T-helper 1 cell treated with Interleukin-12 subunit alpha and Interleukin-12 subunit beta and Interleukin-4 antibody, amounts not matched to agents 30 μg/mL and 1 μg/mL, for 36 hours (primary cell): ENCODE results near the gene MAB21L1.

Experiments
- H3K27ac Mint-ChIP-seq: one replicate; pipeline ENCODE4 v1.8.0; 2021; ENCODE audit warnings: mild to moderate bottlenecking, mixed read lengths
- H3K27me3 Mint-ChIP-seq: one replicate; pipeline ENCODE4 v1.8.0; 2021; ENCODE audit warnings: low read depth, mixed read lengths
- H3K36me3 Mint-ChIP-seq: one replicate; pipeline ENCODE4 v1.8.0; 2021; ENCODE audit warnings: low read depth, mixed read lengths
- H3K4me1 Mint-ChIP-seq: one replicate; pipeline ENCODE4 v1.8.0; 2021; ENCODE audit warnings: low read depth, mixed read lengths
- H3K4me3 Mint-ChIP-seq: one replicate; pipeline ENCODE4 v1.8.0; 2021; ENCODE audit warnings: mild to moderate bottlenecking, moderate library complexity, mixed read lengths
- H3K9me3 Mint-ChIP-seq: one replicate; pipeline ENCODE4 v1.8.0; 2021; ENCODE audit warnings: mixed read lengths

The MAB21L1 gene

DNA sequence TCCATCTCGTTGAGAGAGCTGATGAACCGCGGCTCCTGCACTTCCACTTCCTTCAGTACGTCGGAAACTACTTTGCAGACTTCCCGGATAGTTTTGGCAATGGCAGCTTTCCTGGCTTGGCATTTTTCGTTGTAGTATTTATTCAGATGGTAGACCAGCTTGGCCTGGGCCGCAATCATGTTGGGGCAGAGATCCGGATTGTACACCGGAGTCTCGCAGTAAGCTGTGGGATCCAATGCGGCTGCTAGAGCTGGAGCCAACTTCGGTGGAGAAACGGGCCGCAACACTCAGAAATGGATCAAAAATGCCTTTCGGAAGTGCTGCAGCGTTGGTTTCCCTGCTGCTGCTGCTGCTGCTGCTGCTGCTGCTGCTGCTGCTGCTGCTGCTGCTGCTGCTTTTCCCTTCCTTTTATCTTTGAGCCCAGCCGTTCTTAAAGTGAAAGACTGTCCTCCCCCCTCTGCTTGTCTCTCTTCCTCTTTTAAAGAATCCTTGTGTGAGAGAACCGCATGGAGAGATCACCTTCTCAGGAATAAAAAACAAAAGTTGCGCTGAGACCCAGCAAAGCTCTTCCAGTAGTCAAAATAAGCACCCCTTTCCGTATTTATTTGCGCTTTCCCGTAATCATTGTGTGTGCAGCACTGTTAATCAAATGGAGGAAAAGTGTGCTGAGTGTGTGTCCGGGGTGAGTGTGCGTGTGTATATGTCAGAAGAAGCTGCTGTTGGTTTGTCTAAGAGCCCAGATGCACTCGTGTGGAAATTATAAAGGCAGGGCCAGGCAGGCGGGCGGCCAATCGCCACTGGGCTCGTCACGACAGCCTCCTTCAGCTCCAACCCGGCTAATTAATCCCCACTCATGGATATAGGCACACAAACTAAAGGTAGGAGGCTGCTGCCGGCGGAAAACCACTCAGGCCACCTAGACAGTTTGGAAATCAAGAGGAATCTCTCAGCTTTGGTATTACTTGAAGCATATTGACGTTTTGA is at the start of gene MAB21L1:
Gene MAB21L1 (minus strand): TSS at position 730 of the 984 bp plus-strand sequence. CDS start 551 bp downstream, at position 179.
- H3K4me1 Mint-ChIP-seq: peaks cover 20% of the 10 kb centered on the region
- peak within 1 kb of the TSS; percentile 84 for H3K4me3 Mint-ChIP-seq
- peak within 1 kb of the TSS; percentile 57 for H3K27ac Mint-ChIP-seq
- H3K9me3 Mint-ChIP-seq: peaks cover 3% of the 10 kb centered on the region
- no peaks in the 10 kb centered on the region for H3K36me3 Mint-ChIP-seq
- H3K27me3 Mint-ChIP-seq: peaks cover 82% of the 10 kb centered on the region

DNA sequence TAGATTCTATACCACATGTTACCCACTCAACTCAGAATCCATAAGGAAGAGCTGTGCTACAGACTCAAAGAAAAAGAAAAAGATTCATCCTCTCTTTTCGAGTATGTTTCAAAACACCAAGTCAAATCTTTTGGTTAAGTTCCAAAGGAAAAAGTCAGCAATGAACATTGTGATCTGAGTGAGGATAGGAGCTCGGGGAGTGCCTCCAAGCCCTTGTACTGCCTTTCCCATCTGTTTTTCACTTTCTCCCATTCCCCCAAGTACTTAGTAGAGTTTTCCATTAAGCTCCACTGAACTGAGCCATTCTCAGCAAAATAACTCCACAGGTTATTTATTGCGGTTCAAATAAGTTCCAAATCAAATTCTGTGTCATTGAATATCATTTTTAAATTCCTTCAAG is 47.7 kb upstream of the MAB21L1 start:
- Mint-ChIP-seq H3K36me3 (no peaks in the 10 kb centered on the region), H3K4me3 (no peak overlapping the region), H3K4me1 (no peaks in the 10 kb centered on the region), H3K27me3 (no peaks in the 10 kb centered on the region), H3K27ac (no peak overlapping the region), H3K9me3 (no peaks in the 10 kb centered on the region)

DNA sequence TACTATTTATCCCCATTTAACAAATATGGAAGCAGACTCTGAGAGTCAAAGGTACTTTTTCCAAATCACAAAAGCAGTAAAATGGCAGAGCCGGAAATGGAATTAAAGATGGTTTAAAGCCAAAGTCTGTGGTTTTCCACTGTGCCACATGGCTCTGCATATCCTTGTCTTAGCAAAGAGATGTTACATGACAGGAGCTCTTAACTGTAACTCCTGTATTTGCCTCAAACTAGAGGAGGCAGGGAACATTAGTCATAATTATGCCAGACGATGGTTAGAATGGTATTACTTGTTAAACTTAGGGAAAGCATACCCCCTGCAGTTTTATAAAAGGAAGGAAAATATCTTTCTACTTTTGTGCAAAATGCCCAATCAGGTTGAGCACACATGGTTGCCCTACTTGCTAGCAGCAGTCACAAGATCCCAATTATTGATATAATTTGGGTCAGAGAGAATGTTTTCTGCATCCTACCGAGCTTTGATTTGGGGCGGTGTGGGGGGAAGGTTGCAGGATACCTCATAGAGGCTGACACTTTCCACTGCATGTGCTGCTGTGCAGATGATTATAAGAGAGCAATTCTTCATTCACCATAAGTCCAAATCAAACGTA is 42.0 kb upstream of the MAB21L1 start:
- Mint-ChIP-seq H3K4me3 (no peak overlapping the region), H3K9me3 (no peaks in the 10 kb centered on the region), H3K4me1 (no peaks in the 10 kb centered on the region), H3K27me3 (no peaks in the 10 kb centered on the region), H3K36me3 (no peaks in the 10 kb centered on the region), H3K27ac (no peak overlapping the region)

DNA sequence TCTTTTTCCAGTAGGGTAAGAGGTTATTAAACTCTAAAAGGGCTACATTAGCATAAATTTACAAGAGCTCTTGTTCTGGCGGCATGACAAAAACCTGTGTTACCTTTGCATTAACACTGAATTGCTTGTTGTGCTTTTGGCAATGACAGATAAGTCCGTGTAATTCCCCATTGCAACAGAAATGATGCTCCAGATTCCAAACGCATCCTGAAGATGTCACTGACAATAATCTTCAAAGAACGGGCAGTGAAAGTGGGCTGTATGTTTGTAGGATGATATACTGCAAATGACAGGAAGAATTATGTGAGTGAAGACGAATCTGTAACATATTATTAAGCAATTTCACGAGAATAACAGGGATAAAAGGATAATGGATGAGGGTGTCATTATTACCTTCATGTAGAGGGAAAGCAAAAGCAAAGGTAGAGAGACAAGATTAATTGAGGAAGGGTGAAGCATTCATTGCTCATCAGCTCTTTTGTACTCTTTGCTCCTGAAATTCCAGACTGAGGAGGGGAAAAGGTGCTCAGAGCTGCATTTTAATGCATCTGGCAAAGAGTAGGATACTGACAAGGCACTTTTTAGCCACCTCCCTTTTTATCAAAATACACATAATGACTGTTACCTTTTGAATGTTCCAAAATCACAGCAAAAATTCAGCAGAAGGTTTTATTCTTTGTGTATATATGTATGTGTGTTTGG is 38.5 kb upstream of the MAB21L1 start:
- no peak overlapping the region for H3K27ac Mint-ChIP-seq
- no peaks in the 10 kb centered on the region for H3K36me3 Mint-ChIP-seq
- no peaks in the 10 kb centered on the region for H3K4me1 Mint-ChIP-seq
- H3K27me3 Mint-ChIP-seq: no peaks in the 10 kb centered on the region
- no peaks in the 10 kb centered on the region for H3K9me3 Mint-ChIP-seq
- no peak overlapping the region for H3K4me3 Mint-ChIP-seq

DNA sequence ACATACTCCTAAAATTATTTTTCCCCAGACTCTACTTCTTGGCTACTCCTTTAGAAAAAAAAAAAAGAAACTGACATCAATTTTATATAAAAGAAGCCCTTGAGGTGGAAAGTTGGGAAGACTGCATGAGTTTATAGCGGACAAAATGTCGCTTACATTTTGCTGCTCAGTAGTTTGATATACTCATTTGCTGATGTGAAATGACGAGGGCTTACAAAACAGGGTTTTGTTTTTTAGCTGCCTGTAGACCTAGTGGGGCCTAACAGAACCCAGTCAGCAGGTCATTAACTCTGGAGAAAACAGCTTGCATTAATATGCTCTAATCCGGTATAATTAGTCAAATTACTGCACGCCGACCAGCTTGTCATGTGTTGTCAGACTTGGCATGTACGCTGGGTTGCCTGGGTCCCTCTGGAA is 37.6 kb upstream of the MAB21L1 start:
- Mint-ChIP-seq H3K27ac (no peak overlapping the region), H3K4me1 (no peaks in the 10 kb centered on the region), H3K36me3 (no peaks in the 10 kb centered on the region), H3K4me3 (no peak overlapping the region), H3K9me3 (no peaks in the 10 kb centered on the region), H3K27me3 (no peaks in the 10 kb centered on the region)

DNA sequence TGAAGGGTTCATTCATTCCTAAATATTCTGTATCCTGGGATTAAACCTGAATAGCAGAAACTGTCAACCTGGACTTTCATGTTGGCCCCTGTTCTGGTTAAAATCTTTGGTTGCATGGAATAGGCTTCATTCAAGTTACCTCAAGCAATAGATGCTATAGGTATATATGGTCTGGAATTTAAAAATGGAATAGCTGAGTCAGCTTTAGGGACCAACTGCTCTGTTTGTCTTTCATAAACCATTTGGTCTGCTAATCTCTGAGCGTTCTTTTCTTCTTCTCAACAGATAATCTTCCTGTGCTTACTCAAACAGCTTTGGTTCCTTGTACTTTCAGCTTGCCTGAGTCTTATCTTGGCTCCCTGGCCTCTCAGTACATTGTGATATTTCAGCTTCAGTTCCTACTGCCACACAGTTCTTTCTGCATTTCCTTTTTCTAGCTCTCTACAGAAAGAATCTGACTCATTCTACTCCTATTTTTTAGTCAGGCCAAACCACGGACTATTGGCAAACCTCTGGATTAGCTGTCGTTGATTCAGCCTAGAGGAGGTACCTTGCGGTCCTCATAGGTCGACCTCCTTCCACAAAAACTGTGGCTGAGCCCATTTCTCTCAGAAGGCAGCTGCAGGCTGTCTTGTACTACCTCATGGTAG is 35.9 kb upstream of the MAB21L1 start:
- Mint-ChIP-seq H3K27me3 (no peaks in the 10 kb centered on the region), H3K4me3 (no peak overlapping the region), H3K27ac (no peak overlapping the region), H3K4me1 (no peaks in the 10 kb centered on the region), H3K36me3 (no peaks in the 10 kb centered on the region), H3K9me3 (no peaks in the 10 kb centered on the region)

DNA sequence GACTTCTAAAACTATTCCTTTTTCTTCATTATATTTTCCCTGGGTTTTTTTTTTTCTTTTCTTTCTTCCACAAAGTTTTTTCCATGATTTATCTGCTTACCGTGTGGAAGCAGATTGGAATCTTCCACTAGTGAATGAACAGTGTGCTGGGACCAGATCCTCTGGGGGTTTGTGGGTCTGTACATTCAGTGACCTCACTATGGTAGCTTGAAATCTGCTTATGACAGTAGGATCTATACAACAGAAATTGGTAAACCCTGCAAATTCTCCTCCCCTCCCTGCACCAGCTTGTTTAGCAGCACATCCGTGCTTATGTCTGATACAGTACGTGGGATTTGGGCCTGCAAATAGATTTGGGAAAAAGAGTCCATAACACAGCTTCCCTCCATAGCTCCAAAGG is 26.0 kb upstream of the MAB21L1 start:
- Mint-ChIP-seq H3K36me3 (no peaks in the 10 kb centered on the region), H3K9me3 (no peaks in the 10 kb centered on the region), H3K27me3 (no peaks in the 10 kb centered on the region), H3K4me1 (no peaks in the 10 kb centered on the region), H3K4me3 (no peak overlapping the region), H3K27ac (no peak overlapping the region)

DNA sequence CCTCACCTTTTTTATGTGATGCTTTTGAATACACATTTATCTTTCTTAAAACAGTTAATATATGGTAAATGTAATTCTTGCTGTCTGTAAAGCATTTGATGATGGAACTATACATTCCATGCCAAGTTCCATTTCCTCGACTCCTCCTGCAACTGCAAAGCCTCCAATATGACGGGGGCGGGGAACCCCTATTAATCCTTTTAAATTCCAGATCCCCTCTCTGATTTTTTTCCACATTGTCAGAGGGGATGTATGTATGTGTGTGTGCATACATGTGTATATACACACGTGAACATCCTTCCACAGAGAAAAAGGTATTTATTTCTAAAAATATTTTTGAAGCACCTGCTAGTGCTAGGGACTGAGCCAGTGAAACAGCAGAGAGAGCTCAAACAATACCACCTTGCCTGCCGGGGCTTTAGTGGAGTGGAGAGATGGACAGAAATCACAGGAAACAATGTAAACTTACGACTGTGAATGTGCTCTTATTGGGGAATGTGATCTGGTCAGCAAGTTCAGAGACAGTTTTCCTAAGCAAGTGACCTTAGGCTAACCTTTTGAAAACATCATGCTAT is 25.3 kb upstream of the MAB21L1 start:
- no peaks in the 10 kb centered on the region for H3K36me3 Mint-ChIP-seq
- no peak overlapping the region for H3K27ac Mint-ChIP-seq
- H3K27me3 Mint-ChIP-seq: no peaks in the 10 kb centered on the region
- H3K4me1 Mint-ChIP-seq: no peaks in the 10 kb centered on the region
- H3K9me3 Mint-ChIP-seq: no peaks in the 10 kb centered on the region
- no peak overlapping the region for H3K4me3 Mint-ChIP-seq

DNA sequence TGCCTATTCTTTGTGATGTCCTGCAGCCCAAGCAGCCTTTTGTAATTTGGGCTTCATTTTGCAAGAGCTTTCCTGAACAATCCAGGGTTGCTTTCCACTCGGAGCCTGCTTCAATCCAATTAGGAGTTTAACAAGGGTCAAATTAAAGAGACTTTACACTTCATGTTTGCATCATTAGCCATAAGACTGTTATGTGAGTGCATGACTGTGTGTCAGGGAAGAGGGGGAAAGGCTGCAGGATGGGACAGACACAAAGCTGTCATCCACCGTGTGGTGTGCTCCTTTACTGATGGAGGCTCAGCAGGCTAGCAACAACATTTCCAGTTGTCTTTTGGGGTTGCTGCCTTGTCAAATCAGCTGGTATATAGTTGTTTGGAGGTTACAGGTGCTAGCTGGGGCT is 23.7 kb upstream of the MAB21L1 start:
- H3K4me1 Mint-ChIP-seq: no peaks in the 10 kb centered on the region
- no peaks in the 10 kb centered on the region for H3K36me3 Mint-ChIP-seq
- H3K27me3 Mint-ChIP-seq: no peaks in the 10 kb centered on the region
- no peak overlapping the region for H3K27ac Mint-ChIP-seq
- no peaks in the 10 kb centered on the region for H3K9me3 Mint-ChIP-seq
- no peak overlapping the region for H3K4me3 Mint-ChIP-seq

DNA sequence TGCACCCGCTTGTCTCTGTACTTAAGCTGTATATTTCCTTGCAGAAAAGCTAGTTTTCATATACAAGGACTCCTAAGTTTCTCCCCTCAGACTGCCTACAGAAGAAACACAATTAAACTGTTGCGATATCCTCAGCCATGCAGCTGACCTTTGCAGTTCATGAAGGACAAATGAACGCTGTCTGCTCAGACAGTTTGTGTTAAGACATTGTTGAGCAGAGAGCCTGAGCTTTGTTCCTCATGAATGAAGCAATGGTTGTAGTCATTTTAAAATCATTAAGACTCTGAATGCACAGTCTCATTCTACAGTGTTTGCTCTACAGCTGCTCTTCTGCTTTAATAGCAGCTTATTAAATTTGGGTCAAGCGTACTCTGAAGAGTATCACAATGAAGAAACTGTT is 23.2 kb upstream of the MAB21L1 start:
- no peak overlapping the region for H3K4me3 Mint-ChIP-seq
- no peak overlapping the region for H3K27ac Mint-ChIP-seq
- no peaks in the 10 kb centered on the region for H3K36me3 Mint-ChIP-seq
- H3K27me3 Mint-ChIP-seq: no peaks in the 10 kb centered on the region
- no peaks in the 10 kb centered on the region for H3K4me1 Mint-ChIP-seq
- no peaks in the 10 kb centered on the region for H3K9me3 Mint-ChIP-seq

DNA sequence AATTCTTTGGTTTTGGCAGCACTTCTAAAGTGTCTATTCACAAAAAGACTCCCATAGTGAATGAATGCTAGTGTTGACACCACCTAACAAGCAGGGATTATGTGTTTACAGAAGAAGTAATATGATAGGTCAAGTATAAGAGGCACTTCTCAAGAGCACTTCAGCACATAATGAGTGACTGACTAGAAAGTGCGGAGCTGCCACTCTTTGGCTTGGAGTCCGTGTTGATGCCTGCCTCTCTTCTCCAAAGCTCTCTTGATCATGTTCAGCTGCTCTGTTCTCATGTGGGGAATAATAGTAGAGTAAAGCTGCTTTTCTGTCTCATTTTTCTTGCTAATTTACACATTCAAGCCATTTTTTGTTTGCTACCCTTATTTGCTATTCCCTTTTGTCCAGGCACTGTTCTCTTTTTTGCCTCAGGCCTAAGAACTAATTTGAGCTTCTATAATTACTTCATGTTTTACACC is 22.7 kb upstream of the MAB21L1 start:
- Mint-ChIP-seq H3K4me3 (no peak overlapping the region), H3K27me3 (no peaks in the 10 kb centered on the region), H3K9me3 (no peaks in the 10 kb centered on the region), H3K36me3 (no peaks in the 10 kb centered on the region), H3K4me1 (no peaks in the 10 kb centered on the region), H3K27ac (no peak overlapping the region)

DNA sequence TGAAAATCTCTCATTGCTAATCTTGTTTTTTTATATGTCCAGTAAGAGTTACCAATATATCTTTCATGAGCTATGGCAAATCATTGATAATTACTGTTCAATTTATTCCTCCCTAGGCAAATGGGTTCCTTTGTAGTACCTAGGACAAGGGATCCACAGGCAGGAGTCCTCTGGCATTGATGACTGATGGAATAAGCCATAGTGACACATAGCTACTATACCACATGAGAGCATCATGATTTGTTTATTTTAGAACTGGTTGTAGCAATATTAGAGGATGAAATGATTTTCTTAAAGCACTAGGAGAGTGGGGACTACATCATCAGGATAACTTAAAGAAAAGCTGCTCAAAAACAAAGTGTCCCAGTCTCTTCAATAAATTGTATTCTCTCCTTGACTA is 21.7 kb upstream of the MAB21L1 start:
- no peaks in the 10 kb centered on the region for H3K9me3 Mint-ChIP-seq
- H3K4me3 Mint-ChIP-seq: no peak overlapping the region
- H3K27me3 Mint-ChIP-seq: no peaks in the 10 kb centered on the region
- H3K4me1 Mint-ChIP-seq: no peaks in the 10 kb centered on the region
- H3K36me3 Mint-ChIP-seq: no peaks in the 10 kb centered on the region
- H3K27ac Mint-ChIP-seq: no peak overlapping the region

DNA sequence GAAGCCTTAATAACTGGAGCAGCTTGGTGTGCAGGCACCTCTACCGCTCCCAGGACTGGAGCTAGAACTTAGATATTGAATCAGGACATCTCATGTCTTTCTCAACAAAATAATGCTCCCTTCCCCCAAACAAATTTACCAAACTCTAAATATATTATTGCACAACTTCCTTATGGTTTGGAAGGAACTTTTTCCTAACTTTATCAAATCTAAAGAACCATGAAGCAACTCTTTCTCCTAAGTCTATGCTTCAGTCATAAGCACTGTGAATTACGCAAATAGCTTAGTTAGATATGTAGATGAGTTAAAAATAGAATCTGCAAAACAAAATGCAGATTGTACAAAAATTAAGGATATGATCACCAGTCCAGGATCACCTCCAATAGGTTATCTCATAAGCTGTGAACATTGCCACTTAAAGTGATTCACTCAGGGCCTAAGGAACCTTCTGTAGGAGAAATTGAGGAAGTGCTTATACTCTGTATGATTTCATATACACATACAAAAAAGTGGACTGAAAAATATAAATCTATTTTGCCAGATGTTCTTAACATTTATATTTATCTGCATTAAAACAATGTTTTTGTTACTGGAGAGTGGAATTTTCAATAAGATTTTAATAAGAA is 20.4 kb upstream of the MAB21L1 start:
- H3K4me3 Mint-ChIP-seq: no peak overlapping the region

DNA sequence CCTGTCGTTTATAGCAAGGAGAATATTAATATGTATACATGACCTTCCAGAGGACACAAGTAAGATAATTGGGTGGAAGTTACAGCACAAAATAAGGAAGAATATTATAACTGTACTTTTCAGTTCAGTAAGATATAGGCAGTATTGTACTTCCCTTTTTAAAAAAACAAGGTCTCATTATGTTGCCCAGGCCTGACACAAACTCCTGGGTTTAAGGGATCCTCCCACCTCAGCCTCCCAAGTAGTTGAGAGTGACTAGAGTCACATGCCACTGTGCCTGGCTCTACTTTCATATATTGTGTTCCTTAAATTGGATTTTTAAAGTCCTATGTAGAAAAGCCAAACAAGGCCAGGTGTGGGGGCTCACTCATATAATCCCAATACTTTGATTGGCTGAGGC is 19.5 kb upstream of the MAB21L1 start:
- H3K9me3 Mint-ChIP-seq: no peaks in the 10 kb centered on the region
- H3K4me1 Mint-ChIP-seq: no peaks in the 10 kb centered on the region
- no peak overlapping the region for H3K4me3 Mint-ChIP-seq
- no peak overlapping the region for H3K27ac Mint-ChIP-seq
- H3K36me3 Mint-ChIP-seq: no peaks in the 10 kb centered on the region
- no peaks in the 10 kb centered on the region for H3K27me3 Mint-ChIP-seq

More for the DNA sequence above, 20.4 kb upstream of the MAB21L1 start:
- H3K27me3 Mint-ChIP-seq: no peaks in the 10 kb centered on the region
- H3K4me1 Mint-ChIP-seq: no peaks in the 10 kb centered on the region
- no peaks in the 10 kb centered on the region for H3K36me3 Mint-ChIP-seq
- H3K9me3 Mint-ChIP-seq: no peaks in the 10 kb centered on the region
- no peak overlapping the region for H3K27ac Mint-ChIP-seq
